MCF 10A (cell line): ENCODE measurements around the gene VILL. TPM values are rescaled to one million over a fixed set of nuclear protein-coding genes. Genes with fewer than 3 reads are reported as not detected.

Source experiments
- BruUV-seq: library from RNA; stranded (reverse); fragments of 400-500 nt; replicated peaks from 2 replicates; lab custom pipeline; 2021; lab: Mats Ljungman, UMichigan
- CTCF ChIA-PET: fragments of 300-600 bp; sonication (Branson Sonifier 250); formaldehyde crosslinking; extraction: SDS; loops from one replicate; lab custom pipeline; 2021; ENCODE audit warnings: antibody characterized with exemption, inconsistent platforms; lab: Yijun Ruan, JAX
- POLR2A ChIA-PET: fragments of 300-600, 350-650 bp; sonication (Branson Sonifier 250); formaldehyde crosslinking; extraction: SDS; loops from one replicate; lab custom pipeline; 2020; ENCODE audit warnings: antibody characterized with exemption, inconsistent platforms; lab: Yijun Ruan, JAX
- DNase-seq: peaks from one replicate; pipeline ENCODE4 v3.0.0-alpha.2; 2018; ENCODE audit not compliant: unreplicated experiment
- H3K27ac Mint-ChIP-seq: one replicate; pipeline ENCODE4 v1.8.0; 2022; ENCODE audit warnings: mild to moderate bottlenecking, low read depth, mixed read lengths; ENCODE audit not compliant: unreplicated experiment
- H3K27me3 Mint-ChIP-seq: one replicate; pipeline ENCODE4 v1.8.0; 2022; ENCODE audit warnings: mixed read lengths; ENCODE audit not compliant: insufficient read depth, unreplicated experiment
- H3K36me3 Mint-ChIP-seq: one replicate; pipeline ENCODE4 v1.8.0; 2022; ENCODE audit warnings: mild to moderate bottlenecking, moderate library complexity, mixed read lengths; ENCODE audit not compliant: insufficient read depth, unreplicated experiment
- H3K4me1 Mint-ChIP-seq: one replicate; pipeline ENCODE4 v1.8.0; 2022; ENCODE audit warnings: mixed read lengths; ENCODE audit not compliant: insufficient read depth, unreplicated experiment
- H3K4me3 Mint-ChIP-seq: one replicate; pipeline ENCODE4 v1.8.0; 2022; ENCODE audit warnings: mild to moderate bottlenecking, moderate library complexity, mixed read lengths; ENCODE audit not compliant: unreplicated experiment
- H3K9me3 Mint-ChIP-seq: one replicate; pipeline ENCODE4 v1.8.0; 2022; ENCODE audit warnings: mixed read lengths; ENCODE audit not compliant: unreplicated experiment
- CTCF ChIP-seq: fragments of 200-600 bp; IDR thresholded peaks from one replicate; pipeline ENCODE4 v1.8.0; 2022; ENCODE audit warnings: antibody characterized with exemption, mild to moderate bottlenecking; ENCODE audit not compliant: unreplicated experiment
- intact Hi-C: fragments of 100-400 bp; cut with micrococcal nuclease; formaldehyde crosslinking; loops from 2 replicates; pipeline ENCODE4 v1.14.1; 2022
- total RNA-seq: library from RNA; stranded (reverse); gene quantifications from 2 replicates; pipeline ENCODE4 v1.2.3, GENCODE V29; 2022

The VILL gene
- total RNA-seq, 1 experiment from 2014 or later, result not detected

- H3K27me3 Mint-ChIP-seq, result no peaks in the 10 kb centered on the region
- no TSS peak for BruUV-seq
- TF ChIP-seq CTCF, result no peak
- POLR2A ChIA-PET, result interaction anchor here (0.6 kb wide), 1 partner anchor 138 kb away, joined by 3 read pairs; no protein-coding TSS in a partner anchor
- DNase-seq, result no peak
- H3K4me3 Mint-ChIP-seq, result no peak overlapping the region
- no peak overlapping the region for H3K27ac Mint-ChIP-seq
- intact Hi-C loops, result loop anchor here (5.0 to 10.0 kb wide), 2 partner anchors 344 to 482 kb away; partner anchors contain the start of gene XYLB
- no peaks in the 10 kb centered on the region for H3K36me3 Mint-ChIP-seq
- peaks cover 35% of the 10 kb centered on the region for H3K4me1 Mint-ChIP-seq
- CTCF ChIA-PET, result interaction anchor here (0.7 to 4.1 kb wide), 4 partner anchors 13 to 247 kb away, joined by 3 to 43 read pairs (median 4); no protein-coding TSS in a partner anchor
- H3K9me3 Mint-ChIP-seq, result no peaks in the 10 kb centered on the region
Measured at GRCh38 chr3:38000242-38000916, 9.8 kb downstream of the VILL start.

GRCh38 chr3:38000965-38001455 lies 10.4 kb downstream of the VILL start:
- no TSS peak for BruUV-seq
- H3K9me3 Mint-ChIP-seq, result no peaks in the 10 kb centered on the region
- no peak overlapping the region for H3K4me3 Mint-ChIP-seq
- peaks cover 37% of the 10 kb centered on the region for H3K4me1 Mint-ChIP-seq
- POLR2A ChIA-PET, result interaction anchor here (0.6 kb wide), 1 partner anchor 137 kb away, joined by 3 read pairs; no protein-coding TSS in a partner anchor
- H3K36me3 Mint-ChIP-seq, result no peaks in the 10 kb centered on the region
- CTCF ChIA-PET, result interaction anchor here (0.7 to 4.1 kb wide), 7 partner anchors 12 to 298 kb away, joined by 3 to 43 read pairs (median 4); partner anchors contain the start of gene PLCD1
- H3K27ac Mint-ChIP-seq, result no peak overlapping the region
- intact Hi-C loops, result loop anchor here (5.0 to 10.0 kb wide), 2 partner anchors 344 to 481 kb away; partner anchors contain the start of gene XYLB
- H3K27me3 Mint-ChIP-seq, result no peaks in the 10 kb centered on the region
- no peak for TF ChIP-seq CTCF
- no peak for DNase-seq

GRCh38 chr3:38001456-38002081 lies 11.0 kb downstream of the VILL start:
- Mint-ChIP-seq H3K27me3 (no peaks in the 10 kb centered on the region), H3K4me1 (peaks cover 36% of the 10 kb centered on the region), H3K27ac (no peak overlapping the region), H3K9me3 (no peaks in the 10 kb centered on the region), H3K4me3 (no peak overlapping the region), H3K36me3 (no peaks in the 10 kb centered on the region)
- POLR2A ChIA-PET, result interaction anchor here (0.6 kb wide), 1 partner anchor 137 kb away, joined by 3 read pairs; no protein-coding TSS in a partner anchor
- TF ChIP-seq CTCF, result no peak
- intact Hi-C loops, result loop anchor here (5.0 to 10.0 kb wide), 2 partner anchors 343 to 481 kb away; partner anchors contain the start of gene XYLB
- CTCF ChIA-PET, result interaction anchor here (0.6 to 4.1 kb wide), 8 partner anchors 10 to 297 kb away, joined by 3 to 43 read pairs (median 4); partner anchors contain the start of gene PLCD1
- DNase-seq, result peak; percentile 46
- BruUV-seq, result no TSS peak
